Neural crest cell (in vitro differentiated cells): ENCODE data around the gene DMP1. TPM values are rescaled to one million over a fixed set of nuclear protein-coding genes. Genes with fewer than 3 reads are reported as not detected.

Experiments used
- DNase-seq: peaks from one replicate; pipeline ENCODE4 v3.0.0; 2021; ENCODE audit warnings: low read depth, mixed read lengths, low spot score
- H3K27ac Mint-ChIP-seq: one replicate; pipeline ENCODE4 v1.8.0; 2021; ENCODE audit warnings: mild to moderate bottlenecking, mixed read lengths; ENCODE audit not compliant: unreplicated experiment
- H3K27me3 Mint-ChIP-seq: 2 replicates; pipeline ENCODE4 v1.8.0; 2021; ENCODE audit warnings: low read depth, mild to moderate bottlenecking, mixed read lengths
- H3K36me3 Mint-ChIP-seq: 2 replicates; pipeline ENCODE4 v1.8.0; 2021; ENCODE audit warnings: low read depth, mild to moderate bottlenecking, mixed read lengths
- H3K4me1 Mint-ChIP-seq: 2 replicates; pipeline ENCODE4 v1.8.0; 2021; ENCODE audit warnings: mixed read lengths
- H3K4me3 Mint-ChIP-seq: one replicate; pipeline ENCODE4 v1.8.0; 2021; ENCODE audit warnings: mild to moderate bottlenecking, mixed read lengths
- H3K9me3 Mint-ChIP-seq: 2 replicates; pipeline ENCODE4 v1.8.0; 2021; ENCODE audit warnings: mixed read lengths
- CTCF ChIP-seq: fragments of 200-600 bp; sonication (generic); conservative IDR thresholded peaks from 2 replicates; pipeline ENCODE4 v1.5.0; 2021; ENCODE audit warnings: antibody characterized with exemption, mild to moderate bottlenecking
- total RNA-seq: library from RNA; stranded (reverse); gene quantifications from 2 replicates; pipeline ENCODE4 v1.2.1, GENCODE V29; 2021

Gene DMP1
- total RNA-seq, 1 donor from 2014 or later = not detected

- H3K27me3 Mint-ChIP-seq = no peaks in the 10 kb centered on the region
- DNase-seq = no peak
- peaks cover 8% of the 10 kb centered on the region for H3K9me3 Mint-ChIP-seq
- no peaks in the 10 kb centered on the region for H3K36me3 Mint-ChIP-seq
- peaks cover 21% of the 10 kb centered on the region for H3K4me1 Mint-ChIP-seq
- H3K27ac Mint-ChIP-seq = no peak overlapping the region
- TF ChIP-seq CTCF = no peak
- no peak overlapping the region for H3K4me3 Mint-ChIP-seq
These were observed 7.4 kb downstream of the DMP1 start for GRCh38 chr4:87657525-87657924.

- TF ChIP-seq CTCF = no peak
- Mint-ChIP-seq H3K9me3 (peaks cover 8% of the 10 kb centered on the region), H3K36me3 (no peaks in the 10 kb centered on the region), H3K27me3 (no peaks in the 10 kb centered on the region), H3K27ac (no peak overlapping the region), H3K4me3 (no peak overlapping the region), H3K4me1 (peaks cover 15% of the 10 kb centered on the region)
- DNase-seq = no peak
These were observed 9.3 kb downstream of the DMP1 start for GRCh38 chr4:87659247-87659931.

DNA sequence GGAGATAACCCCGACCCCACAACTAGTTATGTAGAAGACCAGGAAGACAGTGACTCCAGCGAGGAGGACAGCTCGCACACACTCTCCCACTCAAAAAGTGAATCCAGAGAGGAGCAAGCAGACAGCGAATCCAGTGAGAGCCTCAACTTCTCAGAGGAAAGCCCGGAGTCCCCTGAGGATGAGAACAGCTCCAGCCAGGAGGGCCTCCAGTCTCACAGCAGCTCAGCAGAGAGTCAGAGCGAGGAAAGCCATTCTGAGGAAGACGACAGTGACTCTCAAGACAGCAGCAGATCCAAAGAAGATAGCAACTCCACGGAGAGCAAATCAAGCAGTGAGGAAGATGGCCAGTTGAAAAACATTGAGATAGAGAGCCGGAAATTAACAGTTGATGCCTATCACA lies 12.8 kb downstream of the DMP1 start:
- Mint-ChIP-seq H3K4me1 (peaks cover 3% of the 10 kb centered on the region), H3K36me3 (no peaks in the 10 kb centered on the region), H3K4me3 (no peak overlapping the region), H3K27ac (no peak overlapping the region), H3K9me3 (peaks cover 8% of the 10 kb centered on the region), H3K27me3 (no peaks in the 10 kb centered on the region)
- no peak for DNase-seq
- TF ChIP-seq CTCF = no peak

- peaks cover 21% of the 10 kb centered on the region for H3K36me3 Mint-ChIP-seq
- no peak for DNase-seq
- H3K9me3 Mint-ChIP-seq = peaks cover 14% of the 10 kb centered on the region
- H3K27ac Mint-ChIP-seq = no peak overlapping the region
- TF ChIP-seq CTCF = no peak
- H3K4me3 Mint-ChIP-seq = no peak overlapping the region
- no peaks in the 10 kb centered on the region for H3K27me3 Mint-ChIP-seq
- no peaks in the 10 kb centered on the region for H3K4me1 Mint-ChIP-seq
These were observed 19.3 kb downstream of the DMP1 start for GRCh38 chr4:87669373-87669772.

DNA sequence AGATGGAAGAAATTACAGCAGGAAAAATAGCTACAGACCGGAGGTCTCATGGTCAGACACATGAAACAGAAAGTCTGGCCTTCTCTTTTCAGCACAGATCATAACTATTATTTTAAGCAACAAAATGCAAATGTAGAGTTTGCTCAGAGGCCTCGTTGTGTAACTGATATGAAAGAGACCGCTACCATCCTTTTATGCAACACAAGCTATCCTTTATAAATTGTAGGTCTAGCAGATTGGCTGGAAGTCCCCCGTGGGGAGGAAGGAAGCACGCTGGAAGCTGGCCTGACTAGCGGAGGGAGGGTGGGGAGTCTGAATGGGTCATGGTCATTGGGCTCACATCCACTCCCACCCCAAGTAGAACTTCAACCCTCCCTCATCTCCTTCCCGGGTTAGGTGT lies 27.7 kb downstream of the DMP1 start:
- Mint-ChIP-seq H3K4me3 (no peak overlapping the region), H3K4me1 (peaks cover 11% of the 10 kb centered on the region), H3K36me3 (peaks cover 20% of the 10 kb centered on the region)

More for the DNA sequence above, 27.7 kb downstream of the DMP1 start:
- no peak for TF ChIP-seq CTCF
- peaks cover 18% of the 10 kb centered on the region for H3K9me3 Mint-ChIP-seq
- DNase-seq = no peak
- no peak overlapping the region for H3K27ac Mint-ChIP-seq
- H3K27me3 Mint-ChIP-seq = no peaks in the 10 kb centered on the region
